ENCODE measurements around the gene POLR2H.

GRCh38 chr3:184337981-184338380 is 23.5 kb upstream of the POLR2H start:
- TF ChIP-seq EZH2phosphoT487 (IDR thresholded peaks at IDR 0.05; ENCODE audit: borderline replicate concordance, low read depth) (no peak), GABPA (IDR thresholded peaks at IDR 0.05; ENCODE audit: low read depth) (no peak), RCOR1 (IDR thresholded peaks at IDR 0.05; ENCODE audit: low read length) (no peak), JUND (IDR thresholded peaks at IDR 0.05) (no peak), RAD21 (IDR thresholded peaks at IDR 0.05; ENCODE audit: low read length) (no peak), CTCF (IDR thresholded peaks at IDR 0.05) (no peak), TAF1 (IDR thresholded peaks at IDR 0.05; ENCODE audit: borderline replicate concordance, low read depth, low read length) (no peak), POLR2AphosphoS5 (IDR thresholded peaks at IDR 0.05; ENCODE audit: low read depth, low read length) (no peak), EP300 (IDR thresholded peaks at IDR 0.05; ENCODE audit: borderline replicate concordance in 1 of 2, low read depth in 1 of 2, low read length in 1 of 2) (no peak), SMC3 (IDR thresholded peaks at IDR 0.05; ENCODE audit: low read depth, low read length) (no peak)
- TF ChIP-seq, protein P1, sequence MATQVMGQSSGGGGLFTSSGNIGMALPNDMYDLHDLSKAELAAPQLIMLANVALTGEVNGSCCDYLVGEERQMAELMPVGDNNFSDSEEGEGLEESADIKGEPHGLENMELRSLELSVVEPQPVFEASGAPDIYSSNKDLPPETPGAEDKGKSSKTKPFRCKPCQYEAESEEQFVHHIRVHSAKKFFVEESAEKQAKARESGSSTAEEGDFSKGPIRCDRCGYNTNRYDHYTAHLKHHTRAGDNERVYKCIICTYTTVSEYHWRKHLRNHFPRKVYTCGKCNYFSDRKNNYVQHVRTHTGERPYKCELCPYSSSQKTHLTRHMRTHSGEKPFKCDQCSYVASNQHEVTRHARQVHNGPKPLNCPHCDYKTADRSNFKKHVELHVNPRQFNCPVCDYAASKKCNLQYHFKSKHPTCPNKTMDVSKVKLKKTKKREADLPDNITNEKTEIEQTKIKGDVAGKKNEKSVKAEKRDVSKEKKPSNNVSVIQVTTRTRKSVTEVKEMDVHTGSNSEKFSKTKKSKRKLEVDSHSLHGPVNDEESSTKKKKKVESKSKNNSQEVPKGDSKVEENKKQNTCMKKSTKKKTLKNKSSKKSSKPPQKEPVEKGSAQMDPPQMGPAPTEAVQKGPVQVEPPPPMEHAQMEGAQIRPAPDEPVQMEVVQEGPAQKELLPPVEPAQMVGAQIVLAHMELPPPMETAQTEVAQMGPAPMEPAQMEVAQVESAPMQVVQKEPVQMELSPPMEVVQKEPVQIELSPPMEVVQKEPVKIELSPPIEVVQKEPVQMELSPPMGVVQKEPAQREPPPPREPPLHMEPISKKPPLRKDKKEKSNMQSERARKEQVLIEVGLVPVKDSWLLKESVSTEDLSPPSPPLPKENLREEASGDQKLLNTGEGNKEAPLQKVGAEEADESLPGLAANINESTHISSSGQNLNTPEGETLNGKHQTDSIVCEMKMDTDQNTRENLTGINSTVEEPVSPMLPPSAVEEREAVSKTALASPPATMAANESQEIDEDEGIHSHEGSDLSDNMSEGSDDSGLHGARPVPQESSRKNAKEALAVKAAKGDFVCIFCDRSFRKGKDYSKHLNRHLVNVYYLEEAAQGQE (IDR thresholded peaks at IDR 0.05; ENCODE audit: low read depth, low read length): no peak
- TF ChIP-seq, protein P2, sequence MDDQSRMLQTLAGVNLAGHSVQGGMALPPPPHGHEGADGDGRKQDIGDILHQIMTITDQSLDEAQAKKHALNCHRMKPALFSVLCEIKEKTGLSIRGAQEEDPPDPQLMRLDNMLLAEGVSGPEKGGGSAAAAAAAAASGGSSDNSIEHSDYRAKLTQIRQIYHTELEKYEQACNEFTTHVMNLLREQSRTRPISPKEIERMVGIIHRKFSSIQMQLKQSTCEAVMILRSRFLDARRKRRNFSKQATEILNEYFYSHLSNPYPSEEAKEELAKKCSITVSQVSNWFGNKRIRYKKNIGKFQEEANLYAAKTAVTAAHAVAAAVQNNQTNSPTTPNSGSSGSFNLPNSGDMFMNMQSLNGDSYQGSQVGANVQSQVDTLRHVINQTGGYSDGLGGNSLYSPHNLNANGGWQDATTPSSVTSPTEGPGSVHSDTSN (IDR thresholded peaks at IDR 0.05): no peak

Measured in SK-N-SH (cell line).